Measurements from ENCODE around the gene NIT1.

The NIT1 gene

DNA sequence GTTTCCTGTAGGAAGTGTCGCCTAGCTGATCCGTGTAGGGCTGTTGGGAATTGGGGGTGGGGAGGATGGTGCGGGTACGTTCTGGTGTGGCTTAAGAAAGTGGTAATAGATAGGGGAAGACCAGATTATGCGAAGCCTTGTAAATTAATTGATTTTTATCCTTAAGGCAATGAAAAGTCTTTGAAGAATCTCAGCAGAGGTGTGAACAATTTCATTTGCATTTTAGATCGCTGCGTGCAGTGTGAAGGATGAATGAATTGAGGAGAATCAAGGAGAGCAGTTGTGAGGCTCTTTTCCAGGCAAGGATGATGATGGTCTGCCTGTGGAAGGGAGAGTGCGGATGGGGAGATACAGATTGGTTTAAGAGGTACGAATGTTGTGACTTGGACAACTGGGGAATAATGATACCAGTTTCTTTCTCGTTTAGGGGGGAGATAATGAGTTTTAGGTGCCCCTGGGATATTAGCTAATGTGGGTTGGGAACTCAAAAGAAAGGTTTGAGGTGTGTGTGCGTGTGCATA is 15.4 kb downstream of the NIT1 start:
- H3K36me3 ChIP-seq (replicated peaks; ENCODE audit: low read depth, low read length) = peaks cover 20% of the 10 kb centered on the region
- H3K9me3 ChIP-seq (ENCODE audit: insufficient read depth, low read length) = no peaks in the 10 kb centered on the region
- peak overlapping the region; percentile 82 for H3K9ac ChIP-seq (ENCODE audit: low read length)
- peaks cover 15% of the 10 kb centered on the region for H3K4me1 ChIP-seq (ENCODE audit: low read length)
- H3K79me2 ChIP-seq (ENCODE audit: low read length) = peaks cover 41% of the 10 kb centered on the region
- peak overlapping the region; percentile 88 for H3K4me3 ChIP-seq (ENCODE audit: low read length)
- H3K4me2 ChIP-seq (ENCODE audit: low read length) = peak overlapping the region; percentile 89
- no peak for TF ChIP-seq EZH2phosphoT487 (IDR thresholded peaks at IDR 0.05; ENCODE audit: low read depth)
- TF ChIP-seq, protein P1, sequence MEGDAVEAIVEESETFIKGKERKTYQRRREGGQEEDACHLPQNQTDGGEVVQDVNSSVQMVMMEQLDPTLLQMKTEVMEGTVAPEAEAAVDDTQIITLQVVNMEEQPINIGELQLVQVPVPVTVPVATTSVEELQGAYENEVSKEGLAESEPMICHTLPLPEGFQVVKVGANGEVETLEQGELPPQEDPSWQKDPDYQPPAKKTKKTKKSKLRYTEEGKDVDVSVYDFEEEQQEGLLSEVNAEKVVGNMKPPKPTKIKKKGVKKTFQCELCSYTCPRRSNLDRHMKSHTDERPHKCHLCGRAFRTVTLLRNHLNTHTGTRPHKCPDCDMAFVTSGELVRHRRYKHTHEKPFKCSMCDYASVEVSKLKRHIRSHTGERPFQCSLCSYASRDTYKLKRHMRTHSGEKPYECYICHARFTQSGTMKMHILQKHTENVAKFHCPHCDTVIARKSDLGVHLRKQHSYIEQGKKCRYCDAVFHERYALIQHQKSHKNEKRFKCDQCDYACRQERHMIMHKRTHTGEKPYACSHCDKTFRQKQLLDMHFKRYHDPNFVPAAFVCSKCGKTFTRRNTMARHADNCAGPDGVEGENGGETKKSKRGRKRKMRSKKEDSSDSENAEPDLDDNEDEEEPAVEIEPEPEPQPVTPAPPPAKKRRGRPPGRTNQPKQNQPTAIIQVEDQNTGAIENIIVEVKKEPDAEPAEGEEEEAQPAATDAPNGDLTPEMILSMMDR (IDR thresholded peaks at IDR 0.05; ENCODE audit: low read depth, low read length) = no peak
- H3K27ac ChIP-seq (ENCODE audit: low read length) = peak overlapping the region; percentile 68
- peak overlapping the region; percentile 88 for H2AFZ ChIP-seq (ENCODE audit: low read depth, low read length)
- no peaks in the 10 kb centered on the region for H3K27me3 ChIP-seq (ENCODE audit: low read depth, low read length)
- no peaks in the 10 kb centered on the region for H4K20me1 ChIP-seq (ENCODE audit: insufficient read depth, low read length)

DNA sequence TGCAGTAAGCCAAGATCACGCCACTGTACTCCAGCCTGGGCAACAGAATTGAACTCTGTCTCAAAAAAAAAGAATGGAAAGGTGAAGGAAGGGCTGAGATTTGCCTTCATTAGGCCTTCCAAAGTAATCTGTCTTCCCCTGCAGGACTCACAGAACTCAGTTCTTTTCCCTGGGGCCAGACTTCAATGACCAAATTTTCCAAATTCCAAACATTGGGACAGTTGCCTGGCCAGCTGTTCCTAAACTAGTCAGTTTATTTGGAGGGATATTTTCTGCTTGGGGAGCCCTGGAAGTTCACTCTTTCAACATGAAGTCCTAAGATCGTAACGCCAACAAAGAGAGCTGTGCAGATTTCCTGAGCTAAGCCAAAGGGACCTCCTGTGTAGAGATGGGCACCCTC is 20.0 kb downstream of the NIT1 start:
- TF ChIP-seq EZH2phosphoT487 (IDR thresholded peaks at IDR 0.05; ENCODE audit: low read depth) = no peak
- no peak overlapping the region for H2AFZ ChIP-seq (ENCODE audit: low read depth, low read length)
- H3K9me3 ChIP-seq (ENCODE audit: insufficient read depth, low read length) = no peaks in the 10 kb centered on the region
- peaks cover 6% of the 10 kb centered on the region for H3K4me1 ChIP-seq (ENCODE audit: low read length)
- no peaks in the 10 kb centered on the region for H3K27me3 ChIP-seq (ENCODE audit: low read depth, low read length)
- peaks cover 10% of the 10 kb centered on the region for H3K79me2 ChIP-seq (ENCODE audit: low read length)
- H3K4me2 ChIP-seq (ENCODE audit: low read length) = no peak overlapping the region
- no peaks in the 10 kb centered on the region for H4K20me1 ChIP-seq (ENCODE audit: insufficient read depth, low read length)
- no peak overlapping the region for H3K4me3 ChIP-seq (ENCODE audit: low read length)
- H3K27ac ChIP-seq (ENCODE audit: low read length) = no peak overlapping the region
- H3K9ac ChIP-seq (ENCODE audit: low read length) = no peak overlapping the region
- H3K36me3 ChIP-seq (replicated peaks; ENCODE audit: low read depth, low read length) = no peaks in the 10 kb centered on the region

DNA sequence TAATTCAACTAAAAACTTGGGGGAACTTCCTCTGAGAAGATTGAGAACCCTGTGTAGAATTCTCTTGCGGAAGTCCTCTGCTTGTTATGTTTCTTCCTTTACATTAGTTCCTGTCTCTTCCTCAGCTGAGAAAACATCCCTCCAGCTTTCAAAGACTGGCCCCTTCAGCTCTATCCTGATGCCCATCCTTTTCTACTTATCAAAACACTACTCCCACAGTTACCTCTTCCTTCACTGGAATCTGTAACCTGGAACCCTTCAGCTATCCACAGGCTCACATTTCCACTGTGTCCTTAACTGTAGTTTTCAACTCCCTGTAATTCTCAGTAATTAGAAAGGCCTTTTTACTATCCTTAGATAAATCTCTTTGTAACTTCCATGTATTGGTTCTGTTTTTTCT is 20.5 kb downstream of the NIT1 start:
- Histone ChIP-seq H3K9ac (ENCODE audit: low read length) (no peak overlapping the region), H3K27me3 (ENCODE audit: low read depth, low read length) (no peaks in the 10 kb centered on the region), H3K79me2 (ENCODE audit: low read length) (peaks cover 5% of the 10 kb centered on the region), H2AFZ (ENCODE audit: low read depth, low read length) (no peak overlapping the region), H3K36me3 (replicated peaks; ENCODE audit: low read depth, low read length) (no peaks in the 10 kb centered on the region), H3K27ac (ENCODE audit: low read length) (no peak overlapping the region), H3K9me3 (ENCODE audit: insufficient read depth, low read length) (no peaks in the 10 kb centered on the region), H3K4me2 (ENCODE audit: low read length) (no peak overlapping the region), H3K4me3 (ENCODE audit: low read length) (no peak overlapping the region), H3K4me1 (ENCODE audit: low read length) (peaks cover 5% of the 10 kb centered on the region), H4K20me1 (ENCODE audit: insufficient read depth, low read length) (no peaks in the 10 kb centered on the region)
- TF ChIP-seq, protein P1 (IDR thresholded peaks at IDR 0.05; ENCODE audit: low read depth, low read length) = no peak
- no peak for TF ChIP-seq EZH2phosphoT487 (IDR thresholded peaks at IDR 0.05; ENCODE audit: low read depth)

DNA sequence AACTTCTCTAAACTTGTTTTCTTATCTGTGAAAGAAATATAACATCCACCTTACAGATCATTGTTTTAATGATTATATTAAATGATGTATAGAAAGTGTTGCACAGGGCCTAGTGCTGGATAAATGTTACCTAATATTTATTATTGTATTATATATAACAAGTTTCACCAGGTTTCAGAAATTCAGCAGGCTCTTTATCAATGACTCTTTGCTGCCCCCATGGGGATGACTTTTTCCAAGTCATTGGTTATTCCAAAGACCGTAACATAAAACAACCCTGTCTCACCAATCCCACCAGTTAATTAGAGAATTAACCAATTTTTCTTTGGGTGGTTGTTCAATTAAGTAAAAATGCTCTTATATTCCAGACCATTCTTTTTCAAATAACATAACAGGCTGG is 21.9 kb downstream of the NIT1 start:
- Histone ChIP-seq H3K36me3 (replicated peaks; ENCODE audit: low read depth, low read length) (no peaks in the 10 kb centered on the region), H3K4me3 (ENCODE audit: low read length) (no peak overlapping the region), H3K27ac (ENCODE audit: low read length) (no peak overlapping the region), H2AFZ (ENCODE audit: low read depth, low read length) (no peak overlapping the region), H3K27me3 (ENCODE audit: low read depth, low read length) (no peaks in the 10 kb centered on the region), H4K20me1 (ENCODE audit: insufficient read depth, low read length) (no peaks in the 10 kb centered on the region), H3K9me3 (ENCODE audit: insufficient read depth, low read length) (no peaks in the 10 kb centered on the region), H3K4me2 (ENCODE audit: low read length) (no peak overlapping the region), H3K9ac (ENCODE audit: low read length) (no peak overlapping the region), H3K79me2 (ENCODE audit: low read length) (no peaks in the 10 kb centered on the region), H3K4me1 (ENCODE audit: low read length) (no peaks in the 10 kb centered on the region)
- no peak for TF ChIP-seq EZH2phosphoT487 (IDR thresholded peaks at IDR 0.05; ENCODE audit: low read depth)
- TF ChIP-seq, protein P1 (IDR thresholded peaks at IDR 0.05; ENCODE audit: low read depth, low read length) = peak; percentile 72
